ENCODE data around the gene TPX2.

DNA sequence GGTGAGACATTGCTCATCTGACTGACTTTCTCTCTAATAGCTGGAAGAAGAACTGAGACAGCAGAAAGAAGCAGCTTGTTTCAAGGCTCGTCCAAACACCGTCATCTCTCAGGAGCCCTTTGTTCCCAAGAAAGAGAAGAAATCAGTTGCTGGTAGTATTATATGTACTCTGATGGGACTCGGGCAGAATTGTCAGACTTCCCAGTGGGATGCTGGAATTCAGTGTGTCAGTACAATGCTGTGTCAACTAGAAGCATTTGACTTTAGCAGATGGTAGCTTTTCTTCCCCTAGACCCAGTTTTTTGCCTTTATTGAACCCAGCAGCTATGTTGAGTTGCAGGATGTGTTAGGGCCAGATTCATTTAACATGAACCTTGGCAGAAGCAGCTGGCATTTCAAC is 58.3 kb downstream of the TPX2 start:
- TF ChIP-seq, protein P1, sequence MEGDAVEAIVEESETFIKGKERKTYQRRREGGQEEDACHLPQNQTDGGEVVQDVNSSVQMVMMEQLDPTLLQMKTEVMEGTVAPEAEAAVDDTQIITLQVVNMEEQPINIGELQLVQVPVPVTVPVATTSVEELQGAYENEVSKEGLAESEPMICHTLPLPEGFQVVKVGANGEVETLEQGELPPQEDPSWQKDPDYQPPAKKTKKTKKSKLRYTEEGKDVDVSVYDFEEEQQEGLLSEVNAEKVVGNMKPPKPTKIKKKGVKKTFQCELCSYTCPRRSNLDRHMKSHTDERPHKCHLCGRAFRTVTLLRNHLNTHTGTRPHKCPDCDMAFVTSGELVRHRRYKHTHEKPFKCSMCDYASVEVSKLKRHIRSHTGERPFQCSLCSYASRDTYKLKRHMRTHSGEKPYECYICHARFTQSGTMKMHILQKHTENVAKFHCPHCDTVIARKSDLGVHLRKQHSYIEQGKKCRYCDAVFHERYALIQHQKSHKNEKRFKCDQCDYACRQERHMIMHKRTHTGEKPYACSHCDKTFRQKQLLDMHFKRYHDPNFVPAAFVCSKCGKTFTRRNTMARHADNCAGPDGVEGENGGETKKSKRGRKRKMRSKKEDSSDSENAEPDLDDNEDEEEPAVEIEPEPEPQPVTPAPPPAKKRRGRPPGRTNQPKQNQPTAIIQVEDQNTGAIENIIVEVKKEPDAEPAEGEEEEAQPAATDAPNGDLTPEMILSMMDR (optimal IDR thresholded peaks at IDR 0.05 in 1 of 3, IDR thresholded peaks at IDR 0.05 in 1 of 3, conservative IDR thresholded peaks at IDR 0.05 in 1 of 3; ENCODE audit: extremely low read depth in 1 of 3, insufficient read depth in 2 of 3, low read length in 3 of 3): no peak
- TF ChIP-seq EZH2 (IDR thresholded peaks at IDR 0.05; ENCODE audit: low read length): no peak

Measured in keratinocyte (primary cell).